SK-N-MC (cell line): ENCODE data around the gene CPSF2.
"Not testable (repeated sequence)": the region's sequence is repeated elsewhere in the genome, so short reads cannot be mapped to it uniquely, and the experiment has no call there.

ENCODE experiments used
- DNase-seq: peaks from one replicate; pipeline ENCODE4 v3.0.0-alpha.2; 2011; ENCODE audit warnings: low read depth, low spot score
- H3K27ac ChIP-seq: fragments of 200-600 bp; sonication (generic); 2 replicates; pipeline ENCODE4 v1.5.1; 2016; ENCODE audit warnings: mixed run types
- H3K36me3 ChIP-seq: fragments of 200-600 bp; sonication (generic); 2 replicates; pipeline ENCODE4 v1.6.1; 2017; ENCODE audit warnings: antibody characterized with exemption, low read length, mixed read lengths; ENCODE audit not compliant: insufficient read depth
- H3K4me3 ChIP-seq: fragments of 200-600 bp; sonication (generic); 2 replicates; pipeline ENCODE4 v1.5.1; 2016
- H3K9ac ChIP-seq: fragments of 200-600 bp; sonication (generic); 2 replicates; pipeline ENCODE4 v1.8.0; 2017; ENCODE audit warnings: mixed run types, mixed read lengths; ENCODE audit not compliant: insufficient read length
- H3K9me3 ChIP-seq: fragments of 200-600 bp; sonication (generic); 2 replicates; pipeline ENCODE4 v1.6.1; 2017; ENCODE audit warnings: low read depth, mild to moderate bottlenecking, antibody characterized with exemption, low read length, moderate library complexity, mixed read lengths
- EZH2 ChIP-seq: fragments of 200-600 bp; sonication (generic); IDR thresholded peaks from one replicate; pipeline ENCODE4 v1.6.1; 2017; ENCODE audit warnings: antibody characterized with exemption
- FOXP2 ChIP-seq: optimal IDR thresholded peaks from 2 replicates; pipeline ENCODE3; 2011; ENCODE audit warnings: mild to moderate bottlenecking, moderate library complexity; ENCODE audit not compliant: insufficient read depth; ENCODE audit errors: extremely low read length, control extremely low read depth
- POLR2AphosphoS5 ChIP-seq: IDR thresholded peaks from 2 replicates; pipeline ENCODE4 v1.6.1; 2012; ENCODE audit warnings: mild to moderate bottlenecking, low read depth, low read length, borderline replicate concordance

Gene CPSF2

DNA sequence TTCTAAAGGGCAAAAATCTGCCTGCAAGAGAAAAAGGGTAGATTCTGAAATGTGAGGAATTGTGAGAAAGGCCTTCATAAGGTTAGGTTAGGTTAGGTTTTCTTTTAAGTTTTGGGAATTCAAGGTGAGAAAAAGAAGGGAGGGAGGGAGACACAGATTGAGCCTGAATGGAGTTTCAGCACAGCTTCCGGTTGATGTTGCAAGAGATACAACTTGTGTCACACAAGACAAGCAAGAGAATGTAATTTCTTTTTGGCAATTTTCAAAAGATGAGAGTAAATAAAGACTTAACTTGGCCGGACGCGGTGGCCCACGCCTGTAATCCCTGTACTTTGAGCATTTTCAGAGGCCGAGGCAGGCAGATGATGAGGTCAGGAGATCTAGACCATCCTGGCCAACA, 63.8 kb downstream of the CPSF2 start:
- no peaks in the 10 kb centered on the region for H3K9me3 ChIP-seq

DNA sequence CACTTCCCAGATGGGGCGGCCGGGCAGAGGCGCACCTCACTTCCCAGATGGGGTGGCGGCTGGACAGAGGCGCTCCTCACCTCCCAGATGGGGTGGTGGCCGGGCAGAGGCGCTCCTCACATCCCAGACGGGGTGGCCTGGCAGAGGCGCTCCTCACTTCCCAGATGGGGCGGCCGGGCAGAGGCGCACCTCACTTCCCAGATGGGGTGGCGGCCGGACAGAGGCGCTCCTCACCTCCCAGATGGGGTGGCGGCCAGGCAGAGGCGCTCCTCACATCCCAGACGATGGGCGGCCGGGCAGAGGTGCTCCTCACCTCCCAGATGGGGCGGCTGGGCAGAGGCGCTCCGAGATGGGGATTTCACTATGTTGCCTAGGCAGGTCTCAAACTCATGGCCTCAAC, 65.8 kb downstream of the CPSF2 start:
- H3K9ac ChIP-seq, DNase-seq, H3K27ac ChIP-seq: not testable (repeated sequence)

More for the DNA sequence above, 63.8 kb downstream of the CPSF2 start:
- DNase-seq: no peak
- no peak for TF ChIP-seq POLR2AphosphoS5
- no peak for TF ChIP-seq EZH2
- no peak for TF ChIP-seq FOXP2
- no peak overlapping the region for H3K4me3 ChIP-seq
- H3K27ac ChIP-seq: no peak overlapping the region
- no peaks in the 10 kb centered on the region for H3K36me3 ChIP-seq
- no peak overlapping the region for H3K9ac ChIP-seq

DNA sequence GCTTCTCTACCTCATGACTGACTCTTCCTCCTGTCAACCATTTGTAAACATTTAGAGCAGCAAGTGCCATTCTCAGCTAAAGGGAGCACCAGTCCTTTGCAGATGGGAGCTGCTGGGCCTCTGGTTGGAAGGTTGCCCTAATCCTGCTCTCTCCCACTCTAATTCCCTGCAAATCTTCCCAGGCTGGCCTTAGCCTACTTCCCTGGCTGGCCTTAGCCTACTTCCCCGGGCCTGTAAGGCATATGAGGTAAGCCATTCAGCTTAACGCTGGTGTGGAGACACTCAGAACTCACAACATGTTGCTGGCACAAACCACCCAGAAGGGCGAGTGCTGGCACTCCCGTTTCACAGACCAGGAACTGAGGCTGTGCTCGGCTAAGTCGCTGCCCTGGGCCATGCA, 69.0 kb downstream of the CPSF2 start:
- no peak overlapping the region for H3K9ac ChIP-seq
- H3K27ac ChIP-seq: no peak overlapping the region
- no peaks in the 10 kb centered on the region for H3K9me3 ChIP-seq
- TF ChIP-seq FOXP2 (no peak), EZH2 (no peak)
- H3K4me3 ChIP-seq: no peak overlapping the region
- no peaks in the 10 kb centered on the region for H3K36me3 ChIP-seq
- DNase-seq: no peak

More for the DNA sequence above, 65.8 kb downstream of the CPSF2 start:
- H3K9me3 ChIP-seq, H3K4me3 ChIP-seq, H3K36me3 ChIP-seq: not testable (repeated sequence)

DNA sequence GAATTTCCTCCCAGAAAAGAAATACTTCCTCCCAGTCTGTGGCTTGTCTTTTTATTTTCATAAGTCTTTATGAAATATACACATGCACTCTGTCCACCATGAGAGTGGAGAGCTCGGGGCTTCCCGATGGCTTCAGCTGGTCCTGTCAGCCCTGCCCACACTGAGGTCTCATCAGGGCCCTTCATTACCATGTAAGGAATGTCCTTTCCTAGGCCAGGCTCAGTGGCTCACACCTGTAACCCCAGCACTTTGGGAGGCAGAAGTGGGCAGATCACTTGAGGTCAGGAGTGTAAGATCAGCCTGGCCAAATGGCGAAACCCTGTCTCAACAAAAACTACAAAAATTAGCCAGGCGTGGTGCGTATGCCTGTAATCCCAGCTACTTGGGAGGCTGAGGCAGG, 77.0 kb downstream of the CPSF2 start:
- Histone ChIP-seq H3K9me3 (no peaks in the 10 kb centered on the region), H3K27ac (no peak overlapping the region), H3K4me3 (no peak overlapping the region), H3K36me3 (no peaks in the 10 kb centered on the region), H3K9ac (no peak overlapping the region)
- DNase-seq: no peak
- no peak for TF ChIP-seq FOXP2
- TF ChIP-seq EZH2: no peak
- TF ChIP-seq POLR2AphosphoS5: no peak

DNA sequence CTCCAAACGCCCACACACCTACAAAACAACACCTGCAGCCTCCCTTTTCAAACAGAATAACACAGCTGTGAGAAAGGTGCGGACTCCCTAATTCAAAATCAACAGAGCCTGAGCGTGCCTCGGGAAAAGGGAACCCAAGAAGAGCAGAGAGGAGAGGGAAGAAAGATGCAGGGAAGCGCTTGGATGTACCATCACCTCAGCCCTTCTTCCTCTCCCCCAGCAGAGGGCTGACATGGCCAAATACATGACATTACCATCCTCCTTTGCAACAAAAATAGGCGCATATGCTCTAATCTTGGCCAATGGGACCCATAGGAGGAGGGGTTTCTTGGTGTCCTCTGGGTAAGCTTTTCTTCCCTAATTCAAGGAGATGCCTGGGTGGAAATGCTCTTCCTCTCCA, 78.0 kb downstream of the CPSF2 start:
- Histone ChIP-seq H3K4me3 (no peak overlapping the region), H3K36me3 (no peaks in the 10 kb centered on the region), H3K9me3 (no peaks in the 10 kb centered on the region), H3K9ac (no peak overlapping the region), H3K27ac (no peak overlapping the region)
- no peak for DNase-seq
- TF ChIP-seq POLR2AphosphoS5 (no peak), EZH2 (no peak), FOXP2 (no peak)

DNA sequence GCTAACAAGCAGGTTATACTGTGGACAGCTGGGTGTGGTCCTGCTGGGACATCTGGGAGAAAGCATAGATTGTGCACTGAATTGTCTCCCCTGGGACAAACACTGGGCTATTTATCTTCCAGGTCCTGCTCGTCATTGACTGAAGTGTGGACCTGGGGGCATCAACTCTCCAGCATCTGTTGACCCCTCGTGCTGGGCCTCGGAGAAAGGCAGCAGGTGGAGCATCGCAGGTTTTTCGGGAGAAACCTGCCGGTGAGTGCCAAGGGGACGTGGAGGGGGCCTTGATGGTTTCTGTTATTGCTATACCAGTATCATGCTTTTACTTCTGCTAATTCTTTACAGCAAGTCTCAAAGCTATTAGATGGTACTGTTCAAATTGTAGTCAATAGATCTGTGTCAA, 81.3 kb downstream of the CPSF2 start:
- H3K9ac ChIP-seq: no peak overlapping the region
- H3K36me3 ChIP-seq: no peaks in the 10 kb centered on the region
- H3K4me3 ChIP-seq: no peak overlapping the region
- TF ChIP-seq FOXP2: no peak
- TF ChIP-seq EZH2: no peak
- no peak for TF ChIP-seq POLR2AphosphoS5
- H3K9me3 ChIP-seq: no peaks in the 10 kb centered on the region
- DNase-seq: no peak
- H3K27ac ChIP-seq: no peak overlapping the region

DNA sequence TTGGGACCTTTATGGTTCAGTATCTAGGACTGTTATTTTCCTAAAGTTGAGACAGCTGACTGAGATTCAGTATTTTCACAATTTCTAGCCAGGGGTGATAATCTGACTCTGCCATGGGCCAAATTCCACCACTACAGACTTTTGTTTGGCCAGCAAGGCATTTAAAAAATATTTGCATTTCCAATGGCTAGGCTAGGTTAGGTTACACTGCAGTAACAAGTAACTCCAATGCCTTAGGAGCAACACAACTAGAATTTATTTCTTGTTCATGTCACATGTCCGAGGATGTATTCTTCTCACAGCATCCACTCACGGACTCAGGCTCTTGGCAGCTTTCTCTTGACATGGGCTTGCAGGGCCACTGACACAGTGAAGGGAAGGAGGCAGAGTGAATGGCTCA, 83.0 kb downstream of the CPSF2 start:
- DNase-seq: no peak
- Histone ChIP-seq H3K36me3 (no peaks in the 10 kb centered on the region), H3K9ac (no peak overlapping the region), H3K4me3 (no peak overlapping the region), H3K27ac (no peak overlapping the region), H3K9me3 (no peaks in the 10 kb centered on the region)
- no peak for TF ChIP-seq FOXP2
- no peak for TF ChIP-seq POLR2AphosphoS5
- TF ChIP-seq EZH2: no peak

DNA sequence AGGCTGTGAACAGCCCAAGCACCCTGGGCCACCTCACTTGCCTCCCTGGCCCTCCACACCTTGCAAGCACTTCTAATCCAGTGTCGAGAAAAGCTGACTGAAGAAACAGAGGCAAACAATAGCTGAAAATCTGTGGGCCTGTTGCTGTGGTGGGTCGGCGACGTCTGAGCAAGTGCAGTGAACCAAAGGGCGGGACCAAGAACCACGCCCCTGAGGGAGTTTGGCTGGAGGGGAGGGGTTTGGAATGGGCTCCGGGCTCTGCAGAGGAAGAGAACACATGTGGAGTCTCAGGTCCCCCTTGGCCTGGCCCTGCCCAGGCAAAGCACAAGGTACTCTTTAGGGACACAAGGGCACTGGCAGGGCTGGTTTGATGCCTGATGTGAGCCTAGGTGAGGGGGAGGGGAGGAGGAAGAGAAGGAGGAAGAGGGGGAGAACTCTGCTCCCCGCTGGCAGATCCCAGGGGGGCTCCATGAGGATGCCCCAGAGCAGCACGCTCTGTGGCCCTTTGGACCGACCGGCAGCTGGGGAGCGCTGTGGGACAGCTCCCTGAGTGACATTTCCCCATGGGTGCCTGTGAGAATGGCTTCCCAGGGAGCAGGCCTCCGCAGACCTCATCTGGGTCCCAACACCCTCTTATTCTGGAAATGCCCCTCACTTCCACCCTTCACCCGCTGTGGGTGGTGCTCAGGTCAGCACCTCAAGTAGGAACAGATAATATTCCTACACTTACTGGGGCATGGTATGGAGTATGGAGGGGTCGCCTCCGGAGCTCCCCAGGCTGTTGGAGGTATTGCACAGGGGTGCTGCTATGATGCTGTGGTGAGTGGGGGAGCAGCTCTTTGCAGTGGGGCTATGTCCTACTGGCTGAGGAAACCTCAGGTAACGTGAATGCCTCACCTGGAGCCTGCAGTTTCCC, 85.5 kb downstream of the CPSF2 start:
- H3K27ac ChIP-seq: no peak overlapping the region
- H3K9me3 ChIP-seq: no peaks in the 10 kb centered on the region
- TF ChIP-seq FOXP2 (no peak), POLR2AphosphoS5 (no peak), EZH2 (no peak)
- H3K4me3 ChIP-seq: no peak overlapping the region
- H3K36me3 ChIP-seq: no peaks in the 10 kb centered on the region
- no peak for DNase-seq
- H3K9ac ChIP-seq: no peak overlapping the region

DNA sequence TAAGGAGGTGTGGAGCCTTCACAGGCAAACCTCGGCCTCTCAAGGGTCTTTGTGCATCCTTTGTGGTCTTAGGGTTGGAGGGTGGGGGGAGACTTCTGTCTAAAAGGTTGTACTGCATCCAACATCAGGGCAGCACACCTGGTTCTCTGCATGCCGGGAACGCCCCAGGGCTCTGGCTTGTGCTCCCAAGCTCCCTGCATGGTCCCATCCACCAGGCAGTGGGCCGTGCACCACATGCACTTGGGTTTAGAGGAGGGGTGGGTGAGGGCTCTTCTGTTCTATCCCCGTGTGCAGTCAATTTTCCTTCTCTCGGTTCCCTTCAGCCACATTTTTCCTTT, 86.1 kb downstream of the CPSF2 start:
- Histone ChIP-seq H3K4me3 (no peak overlapping the region), H3K36me3 (no peaks in the 10 kb centered on the region), H3K27ac (no peak overlapping the region), H3K9ac (no peak overlapping the region), H3K9me3 (no peaks in the 10 kb centered on the region)
- DNase-seq: no peak
- TF ChIP-seq EZH2: no peak
